HG03354 (cell line): ENCODE results near the gene ANLN.
"Not testable (repeated sequence)": the region's sequence is repeated elsewhere in the genome, so short reads cannot be mapped to it uniquely, and the experiment has no call there.

Experiments
- ATAC-seq: cut with Tn5 transposase; IDR thresholded peaks from one replicate; pipeline ENCODE4 v1.9.1; 2021; ENCODE audit warnings: mild to moderate bottlenecking; ENCODE audit not compliant: unreplicated experiment, poor library complexity, severe bottlenecking

ANLN gene

GRCh38 chr7:36459236-36459960, 69.7 kb downstream of the ANLN start:
- no peak for ATAC-seq

DNA sequence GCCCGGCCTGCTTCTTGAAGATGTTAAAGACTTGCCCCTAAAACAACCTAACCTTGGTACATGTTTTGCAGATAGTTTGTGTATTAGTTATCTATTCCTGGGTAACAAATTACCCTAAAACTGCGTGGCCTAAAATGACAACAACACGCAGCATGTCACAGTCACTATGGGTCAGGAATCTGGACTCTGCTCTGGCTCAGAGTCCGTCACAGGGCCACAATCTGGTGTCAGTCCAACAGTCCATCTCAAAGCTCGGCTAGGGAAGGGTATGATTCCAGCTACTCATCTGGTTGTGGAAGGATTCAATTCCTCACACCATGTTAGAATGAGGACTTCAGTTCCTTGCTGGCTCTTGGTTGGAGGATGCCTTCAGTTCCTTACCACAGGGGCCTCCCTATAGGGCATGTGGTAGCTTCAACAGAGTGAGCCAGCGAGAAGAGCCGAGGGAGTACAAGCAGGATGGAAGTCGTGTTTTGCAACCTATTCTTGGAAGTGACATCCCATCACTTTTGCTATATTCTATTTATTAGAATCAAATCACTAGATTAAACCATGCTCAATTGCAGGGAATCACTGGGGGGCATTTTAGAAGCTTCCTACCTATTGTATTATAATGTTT, 71.3 kb downstream of the ANLN start:
- ATAC-seq: no peak

GRCh38 chr7:36462551-36463137, 73.0 kb downstream of the ANLN start:
- ATAC-seq: no peak

GRCh38 chr7:36464271-36464670, 74.6 kb downstream of the ANLN start:
- ATAC-seq: no peak

DNA sequence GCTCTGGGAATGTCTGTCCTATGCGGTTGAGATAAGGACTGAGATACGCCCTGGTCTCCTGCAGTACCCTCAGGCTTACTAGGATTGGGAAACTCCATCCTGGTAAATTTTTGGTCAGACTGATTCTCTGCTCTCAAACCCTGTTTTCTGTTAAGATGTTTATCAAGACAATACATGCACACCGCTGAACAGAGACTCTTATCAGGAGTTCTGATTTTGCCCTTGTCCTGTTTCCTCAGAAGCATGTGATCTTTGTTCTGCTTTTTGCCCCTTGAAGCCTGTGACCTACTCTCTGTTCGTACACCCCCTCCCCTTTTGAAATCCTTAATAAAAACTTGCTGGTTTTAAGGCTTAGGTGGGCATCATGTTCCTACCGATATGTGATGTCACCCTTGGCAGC, 76.3 kb downstream of the ANLN start:
- not testable (repeated sequence) for ATAC-seq

DNA sequence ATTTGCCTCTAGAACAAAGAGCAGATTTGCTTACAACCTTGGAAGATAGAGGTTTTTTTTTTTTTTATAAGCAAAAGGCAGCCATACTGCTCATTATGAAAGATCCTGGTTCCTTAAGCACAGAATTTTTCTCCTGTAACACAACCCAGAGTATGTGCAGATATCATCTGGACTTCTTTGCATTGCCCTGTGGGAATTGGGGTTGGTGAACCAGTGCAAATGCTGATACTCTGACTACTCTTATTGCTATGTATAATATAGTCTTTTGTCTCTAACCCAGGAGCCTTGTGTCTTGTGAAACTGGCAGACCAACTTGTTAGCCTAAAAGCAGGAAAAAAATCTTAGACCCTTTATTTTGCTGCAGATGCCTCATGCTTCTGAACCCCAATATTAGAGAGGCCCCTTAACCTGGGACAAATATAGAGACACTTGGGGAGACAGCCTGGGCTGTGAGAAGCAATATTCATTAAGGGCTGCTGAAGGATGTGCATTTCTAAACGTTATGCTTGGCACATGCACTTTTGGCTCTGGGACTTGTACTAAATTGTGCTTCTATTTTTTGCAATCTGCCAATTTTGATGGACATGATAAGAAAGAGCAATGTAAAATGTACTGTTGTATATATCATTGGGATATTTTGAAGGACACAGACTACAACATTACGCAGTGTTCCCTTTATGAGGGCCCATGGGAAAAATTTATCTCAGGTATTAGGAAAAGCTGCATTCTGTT, 78.9 kb downstream of the ANLN start:
- ATAC-seq: no peak

DNA sequence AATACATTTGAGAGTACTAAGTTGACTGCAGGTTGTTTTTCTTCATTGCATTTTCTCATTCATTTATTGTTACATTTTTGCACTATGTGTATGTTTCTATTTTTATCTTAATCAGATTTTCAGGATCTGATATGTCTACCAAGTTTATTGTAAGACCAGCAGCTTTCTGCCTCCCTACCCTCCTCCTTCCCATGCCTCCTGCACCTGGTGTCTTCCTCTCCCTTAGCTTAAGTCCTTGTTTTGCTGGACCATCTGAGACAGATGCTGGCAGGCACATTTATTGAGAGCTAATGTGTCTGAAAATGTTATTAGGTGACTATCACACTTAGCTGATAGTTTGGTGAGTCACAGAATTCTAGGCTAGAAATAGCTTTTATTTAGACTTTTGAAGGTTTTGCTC, 79.6 kb downstream of the ANLN start:
- no peak for ATAC-seq

DNA sequence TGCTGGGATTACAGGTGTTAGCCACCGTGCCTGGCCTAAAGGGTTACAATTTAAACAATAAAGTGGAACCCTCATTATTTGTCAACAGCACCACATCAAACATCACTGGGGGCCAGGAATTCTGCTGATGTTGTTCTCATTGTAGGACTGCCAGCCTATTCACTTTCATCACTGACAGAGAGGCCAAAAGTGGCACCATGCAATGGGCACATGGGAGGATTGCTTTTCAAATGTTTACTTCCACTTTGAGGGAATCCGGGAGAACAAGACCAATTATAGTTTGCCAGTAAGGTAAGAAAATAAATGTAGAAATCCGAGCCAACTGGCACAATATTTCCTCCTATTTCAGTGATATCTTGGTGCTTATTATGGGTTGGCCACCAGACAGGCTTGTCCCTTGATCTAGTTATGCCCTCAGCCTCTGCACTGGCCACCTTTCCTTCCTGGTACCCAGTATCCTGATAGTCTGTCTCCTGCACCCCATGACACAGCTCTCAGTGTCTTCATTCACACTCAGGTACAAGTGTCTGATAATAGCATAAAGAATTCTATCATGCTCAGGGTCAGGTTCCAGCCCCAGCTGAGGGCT, 82.6 kb downstream of the ANLN start:
- ATAC-seq: no peak

- no peak for ATAC-seq
Observed at GRCh38 chr7:36473454-36474282, 84.0 kb downstream of the ANLN start.

- ATAC-seq: no peak
Observed at GRCh38 chr7:36474283-36475010, 84.8 kb downstream of the ANLN start.

DNA sequence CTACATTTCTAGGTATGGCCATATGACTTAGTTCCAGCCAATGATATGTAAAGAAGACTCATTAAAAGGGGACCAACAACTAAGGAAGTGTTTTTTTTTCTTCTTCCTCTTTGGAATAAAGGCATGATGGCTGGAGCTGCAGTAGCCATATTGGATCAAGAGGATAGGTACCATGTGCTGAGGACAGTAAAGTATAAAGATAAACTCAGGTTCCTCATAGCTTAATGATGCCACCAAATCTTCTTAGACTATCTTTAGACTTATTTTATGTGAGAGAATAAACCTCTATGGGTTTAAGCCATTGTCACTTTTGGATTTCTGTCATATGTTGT, 85.3 kb downstream of the ANLN start:
- no peak for ATAC-seq

- peak; percentile 55 for ATAC-seq
Observed at GRCh38 chr7:36475381-36475780, 85.7 kb downstream of the ANLN start.

DNA sequence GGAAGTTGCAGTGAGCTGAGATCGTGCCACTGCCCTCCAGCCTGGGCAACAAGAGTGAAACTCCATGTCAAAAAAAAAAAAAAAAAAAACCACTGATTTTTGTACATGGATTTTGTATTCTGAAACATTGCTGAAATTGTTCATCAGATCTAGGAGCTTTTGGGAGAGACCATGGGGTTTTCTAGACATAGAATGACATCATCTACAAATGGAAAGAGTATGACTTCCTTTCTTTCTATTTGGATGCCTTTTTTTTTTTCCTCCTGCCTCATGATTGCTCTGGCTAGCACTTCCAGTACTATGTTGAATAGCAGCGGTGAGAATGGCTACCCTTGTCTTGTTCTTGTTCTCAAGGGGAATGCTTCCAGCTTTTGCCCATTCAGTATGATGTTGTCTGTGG, 89.1 kb downstream of the ANLN start:
- no peak for ATAC-seq

GRCh38 chr7:36483853-36484252, 94.2 kb downstream of the ANLN start:
- not testable (repeated sequence) for ATAC-seq

DNA sequence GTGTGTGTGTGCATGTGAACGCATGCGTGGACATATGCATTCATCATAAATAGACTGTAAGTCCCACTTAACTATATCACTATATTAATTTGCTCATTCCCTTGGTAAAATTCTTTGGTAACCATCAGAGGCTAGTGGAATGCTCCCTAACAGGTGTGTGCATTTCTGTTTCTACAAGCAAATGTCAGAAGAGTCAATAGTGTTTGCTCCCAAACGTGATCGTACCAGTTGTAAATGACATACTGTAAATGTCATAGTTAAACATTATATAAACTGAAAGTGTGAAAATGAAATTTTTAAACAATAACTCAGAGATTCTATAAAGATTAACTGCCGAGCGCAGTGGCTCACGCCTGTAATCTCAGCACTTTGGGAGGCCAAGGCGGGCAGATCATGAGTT, 94.6 kb downstream of the ANLN start:
- ATAC-seq: no peak

- no peak for ATAC-seq
Observed at GRCh38 chr7:36486336-36486735, 96.7 kb downstream of the ANLN start.

- ATAC-seq: no peak
Observed at GRCh38 chr7:36487756-36488336, 98.2 kb downstream of the ANLN start.

DNA sequence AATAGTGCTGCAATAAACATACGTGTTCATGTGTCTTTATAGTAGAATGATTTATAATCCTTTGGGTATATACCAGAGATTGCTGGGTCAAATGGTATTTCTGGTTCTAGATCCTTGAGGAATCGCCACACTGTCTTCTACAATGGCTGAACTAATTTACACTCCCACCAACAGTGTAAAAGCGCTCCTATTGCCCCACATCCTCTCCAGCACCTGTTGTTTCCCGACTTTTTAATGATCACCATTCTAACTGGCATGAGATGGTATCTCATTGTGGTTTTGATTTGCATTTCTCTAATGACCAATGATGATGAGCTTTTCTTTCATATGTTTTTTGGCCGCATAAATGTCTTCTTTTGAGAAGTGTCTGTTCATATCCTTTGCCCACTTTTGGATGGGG, 99.0 kb downstream of the ANLN start:
- ATAC-seq: not testable (repeated sequence)

GRCh38 chr7:36490419-36490830, 100.8 kb downstream of the ANLN start:
- ATAC-seq: no peak
